ENCODE measurements around the gene SLC17A2. TPM values are rescaled to one million over a fixed set of nuclear protein-coding genes. Genes with fewer than 3 reads are reported as not detected.

The SLC17A2 gene, protein sequence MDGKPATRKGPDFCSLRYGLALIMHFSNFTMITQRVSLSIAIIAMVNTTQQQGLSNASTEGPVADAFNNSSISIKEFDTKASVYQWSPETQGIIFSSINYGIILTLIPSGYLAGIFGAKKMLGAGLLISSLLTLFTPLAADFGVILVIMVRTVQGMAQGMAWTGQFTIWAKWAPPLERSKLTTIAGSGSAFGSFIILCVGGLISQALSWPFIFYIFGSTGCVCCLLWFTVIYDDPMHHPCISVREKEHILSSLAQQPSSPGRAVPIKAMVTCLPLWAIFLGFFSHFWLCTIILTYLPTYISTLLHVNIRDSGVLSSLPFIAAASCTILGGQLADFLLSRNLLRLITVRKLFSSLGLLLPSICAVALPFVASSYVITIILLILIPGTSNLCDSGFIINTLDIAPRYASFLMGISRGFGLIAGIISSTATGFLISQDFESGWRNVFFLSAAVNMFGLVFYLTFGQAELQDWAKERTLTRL
- not detected for polyA plus RNA-seq (2013, experiment 1 of 2; ENCODE audit: insufficient read length)
- not detected for polyA plus RNA-seq (2013, experiment 2 of 2; ENCODE audit: insufficient read length)

DNA sequence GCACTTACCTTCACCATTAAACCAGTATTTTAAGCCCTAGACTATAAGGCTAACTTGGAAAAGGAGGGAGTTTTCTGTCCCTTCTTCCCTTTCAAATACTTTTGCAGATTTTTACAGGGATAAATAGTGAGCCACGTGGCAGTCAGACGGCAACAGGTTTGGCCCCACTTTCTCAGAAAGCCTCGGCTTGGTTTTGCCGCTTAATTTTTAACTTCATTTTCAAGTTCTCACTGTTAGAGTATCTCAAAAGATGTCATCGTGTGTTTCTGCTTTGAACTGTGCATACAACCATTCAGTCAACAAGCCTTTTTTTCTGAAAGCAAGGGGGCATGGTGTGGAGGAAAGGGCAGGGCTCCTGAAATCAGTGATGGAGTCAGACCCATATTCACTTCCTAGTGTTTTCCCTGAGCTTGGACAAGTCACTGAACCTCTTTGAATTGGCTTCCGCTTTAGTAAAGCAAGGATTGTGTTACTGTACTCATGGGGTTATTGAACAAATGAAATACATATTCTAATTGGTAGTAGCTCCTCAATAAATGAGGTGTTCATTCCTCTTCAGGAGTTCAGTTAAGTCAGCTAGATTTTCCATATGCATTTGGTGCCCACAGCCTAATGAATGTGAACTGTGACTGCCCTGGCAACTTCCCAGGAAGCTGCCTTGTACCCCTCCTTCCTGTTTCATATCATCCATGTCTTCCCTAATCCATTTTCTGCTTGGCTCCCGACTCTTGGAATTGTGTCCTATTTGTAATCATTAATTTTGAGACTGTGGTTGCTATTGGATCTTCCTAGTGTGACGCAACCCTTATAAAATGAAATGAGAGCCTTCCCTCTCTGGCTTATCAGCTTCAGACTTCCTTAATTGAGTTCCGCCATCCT lies at the start of gene SLC17A2:
Gene SLC17A2, minus strand, starts transcription at position 160 of the 879 bp plus-strand sequence. CDS start 4,895 bp downstream, outside the sequence.
- no peak for DNase-seq

DNA sequence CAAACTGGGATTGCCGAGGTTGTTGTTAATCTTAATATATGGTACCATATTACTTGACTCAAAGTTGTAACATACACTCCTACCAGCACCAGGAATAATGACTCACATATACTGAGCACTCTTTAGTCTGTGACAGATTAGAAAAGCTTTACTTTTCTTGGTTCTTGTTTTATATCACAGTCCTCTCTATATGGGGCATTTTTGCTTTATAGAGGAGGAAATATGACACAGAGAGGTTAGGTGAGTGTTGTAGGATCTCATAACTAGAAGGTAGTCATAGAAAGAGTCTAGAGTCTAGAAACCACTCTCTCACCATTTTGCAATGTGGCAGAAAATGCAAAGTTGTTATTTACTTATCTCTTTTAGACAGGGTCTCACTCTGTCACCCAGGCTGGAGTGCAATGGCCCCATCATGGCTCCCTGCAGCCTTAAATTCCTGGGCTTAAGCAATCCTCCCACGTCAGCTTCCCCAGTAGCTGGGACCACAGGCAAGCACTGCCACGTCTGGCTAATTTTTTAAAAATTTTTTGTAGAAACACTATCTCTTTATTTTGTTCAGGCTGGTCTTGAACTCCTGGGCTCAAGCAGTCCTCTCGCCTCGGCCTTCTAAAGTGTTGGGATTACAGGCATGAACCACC lies 45.6 kb upstream of the SLC17A2 start:
- DNase-seq = no peak

DNA sequence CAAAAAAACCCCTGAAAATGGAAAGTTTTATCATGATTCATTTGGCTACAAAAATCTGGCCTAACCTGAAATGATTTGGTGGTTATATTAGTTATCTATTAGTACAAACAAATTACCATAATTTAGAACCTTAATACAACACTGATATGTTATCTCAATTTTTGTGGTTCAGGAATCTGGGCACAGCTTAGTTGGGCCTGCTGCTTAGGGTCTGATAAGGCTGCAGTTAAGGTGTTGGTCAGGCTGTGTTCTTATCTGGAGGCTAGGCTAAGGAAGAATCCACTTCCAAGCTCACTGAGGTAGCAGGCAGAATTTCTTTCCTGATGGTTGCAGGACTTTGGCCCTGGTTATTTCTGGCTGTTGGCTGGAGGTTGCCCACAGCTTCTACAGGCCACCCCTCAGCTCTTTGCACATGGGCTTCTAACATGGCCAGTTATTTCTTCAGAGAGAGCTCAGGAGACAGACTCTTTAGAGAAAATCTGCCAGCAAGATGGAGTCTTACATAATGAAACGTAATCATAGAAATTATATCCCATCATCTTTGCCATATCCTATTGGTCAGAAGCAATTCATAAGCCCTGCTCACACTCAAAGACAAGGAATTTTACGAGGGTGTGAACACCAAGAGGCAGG lies 43.5 kb upstream of the SLC17A2 start:
- DNase-seq = no peak

DNA sequence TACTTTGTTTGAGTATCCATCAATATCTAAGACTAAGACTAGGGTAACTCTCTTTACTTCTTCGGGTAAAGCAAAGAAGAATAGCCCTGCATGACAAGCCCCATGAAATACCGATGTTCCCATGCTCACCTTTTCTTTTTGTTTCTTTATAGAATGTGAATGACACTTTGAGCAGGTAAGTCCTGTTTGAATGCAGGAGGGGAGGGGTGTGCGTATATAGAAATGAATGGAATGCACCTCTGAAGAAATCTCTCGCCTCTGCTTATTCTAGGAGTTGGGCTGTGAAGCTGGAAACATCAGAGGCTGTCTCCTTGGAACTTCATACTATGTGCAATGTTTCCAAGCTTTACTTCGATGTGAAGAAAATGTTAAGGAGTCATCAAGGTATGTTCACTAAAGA lies 42.4 kb upstream of the SLC17A2 start:
- no peak for DNase-seq

DNA sequence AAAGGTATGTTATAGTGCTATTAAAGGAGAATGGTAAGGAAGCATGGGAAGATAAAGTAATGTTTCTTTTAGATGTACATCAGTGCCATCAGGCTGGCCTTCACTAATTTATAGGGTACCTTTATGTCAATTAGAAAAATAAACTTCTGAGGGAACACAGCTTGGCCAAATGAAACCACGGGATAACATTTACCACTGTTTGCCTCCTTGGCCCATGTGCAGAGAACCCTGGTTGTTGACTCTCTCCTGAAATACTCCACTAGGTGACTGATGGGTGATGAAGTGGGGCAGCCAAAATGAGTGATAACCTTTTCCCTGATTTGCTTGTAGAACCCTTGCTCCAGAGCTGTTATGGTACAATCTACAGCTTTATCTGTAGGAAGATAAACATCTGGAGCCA lies 41.6 kb upstream of the SLC17A2 start:
- DNase-seq = no peak

DNA sequence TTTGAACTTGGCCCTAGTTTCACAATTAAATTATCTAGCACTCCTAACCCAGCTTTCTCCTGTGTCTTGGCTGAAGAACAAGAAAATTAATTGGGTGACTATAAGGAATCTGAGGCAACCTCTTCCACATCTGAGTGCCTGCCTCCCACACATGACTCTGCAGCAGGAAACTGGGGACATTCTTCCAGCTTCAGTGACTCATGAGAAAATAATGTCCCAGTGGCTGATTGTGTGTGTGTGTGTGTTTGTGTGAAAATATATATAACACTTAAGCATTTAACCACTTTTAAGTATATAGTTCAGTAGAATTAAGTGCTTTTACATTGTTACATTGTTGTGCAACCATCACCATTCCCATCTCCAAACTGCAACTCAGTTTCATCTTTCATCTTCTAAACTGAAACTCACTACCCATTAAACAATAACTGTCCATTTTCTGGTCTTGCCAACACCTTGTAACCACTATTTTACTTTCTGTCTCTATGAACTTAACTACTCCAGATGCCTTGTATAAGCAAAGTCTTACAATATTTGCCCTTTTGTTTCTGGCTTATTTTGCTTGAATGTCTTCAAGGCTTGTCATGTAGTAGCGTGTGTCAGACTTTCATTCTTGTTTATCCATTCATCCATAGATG lies 40.8 kb upstream of the SLC17A2 start:
- DNase-seq = peak; percentile 94

DNA sequence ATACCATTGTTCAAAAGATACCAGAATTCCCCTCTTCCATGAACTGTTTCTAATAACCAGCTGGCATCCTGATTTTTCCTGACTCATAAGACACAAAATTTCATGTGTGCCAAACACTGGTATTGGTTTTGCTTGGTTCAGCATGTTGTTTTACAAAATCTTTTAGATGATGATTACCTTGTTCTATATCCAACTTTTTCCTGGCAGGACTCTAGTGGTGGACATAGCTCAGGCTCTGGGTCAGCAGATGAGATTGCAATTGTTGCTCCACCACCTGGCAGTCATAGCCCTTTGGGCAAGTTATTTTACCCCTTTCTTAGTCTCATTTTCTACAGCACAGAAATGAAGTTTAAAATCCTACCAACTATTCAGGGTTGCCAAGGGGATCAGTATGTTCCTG lies 38.3 kb upstream of the SLC17A2 start:
- no peak for DNase-seq

DNA sequence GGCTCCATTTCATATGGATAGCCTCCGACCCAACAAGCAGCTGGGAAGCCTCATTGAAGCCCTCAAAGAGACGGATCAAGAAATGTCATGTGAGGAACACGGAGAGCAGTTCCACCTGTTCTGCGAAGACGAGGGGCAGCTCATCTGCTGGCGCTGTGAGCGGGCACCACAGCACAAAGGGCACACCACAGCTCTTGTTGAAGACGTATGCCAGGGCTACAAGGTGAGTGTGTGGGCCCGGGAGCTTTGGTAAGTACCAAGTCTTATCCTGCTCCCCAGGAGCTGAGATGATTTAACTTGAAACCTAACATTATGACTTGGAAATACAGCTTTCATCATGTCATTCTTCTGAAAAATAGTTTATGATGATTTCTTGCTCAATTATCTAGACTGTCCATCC lies 36.2 kb upstream of the SLC17A2 start:
- no peak for DNase-seq

DNA sequence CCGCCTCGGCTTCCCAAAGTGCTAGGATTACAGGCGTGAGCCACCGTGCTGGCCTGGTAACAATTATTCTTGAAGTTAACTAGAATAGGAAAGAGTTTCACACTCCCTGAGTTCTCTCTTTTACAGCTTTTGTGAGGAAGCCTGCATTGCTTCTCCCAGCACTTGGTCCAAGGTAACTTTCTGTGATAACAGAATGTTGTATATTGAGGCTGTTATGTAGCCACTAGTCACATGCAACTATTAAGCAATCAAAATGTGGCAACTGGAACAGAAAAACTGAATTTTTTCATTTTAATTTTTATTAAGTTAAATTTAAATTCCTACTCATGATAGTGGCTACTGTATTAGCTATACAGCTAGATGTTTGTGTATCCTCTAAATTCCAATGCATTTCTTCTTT lies 34.6 kb upstream of the SLC17A2 start:
- no peak for DNase-seq

DNA sequence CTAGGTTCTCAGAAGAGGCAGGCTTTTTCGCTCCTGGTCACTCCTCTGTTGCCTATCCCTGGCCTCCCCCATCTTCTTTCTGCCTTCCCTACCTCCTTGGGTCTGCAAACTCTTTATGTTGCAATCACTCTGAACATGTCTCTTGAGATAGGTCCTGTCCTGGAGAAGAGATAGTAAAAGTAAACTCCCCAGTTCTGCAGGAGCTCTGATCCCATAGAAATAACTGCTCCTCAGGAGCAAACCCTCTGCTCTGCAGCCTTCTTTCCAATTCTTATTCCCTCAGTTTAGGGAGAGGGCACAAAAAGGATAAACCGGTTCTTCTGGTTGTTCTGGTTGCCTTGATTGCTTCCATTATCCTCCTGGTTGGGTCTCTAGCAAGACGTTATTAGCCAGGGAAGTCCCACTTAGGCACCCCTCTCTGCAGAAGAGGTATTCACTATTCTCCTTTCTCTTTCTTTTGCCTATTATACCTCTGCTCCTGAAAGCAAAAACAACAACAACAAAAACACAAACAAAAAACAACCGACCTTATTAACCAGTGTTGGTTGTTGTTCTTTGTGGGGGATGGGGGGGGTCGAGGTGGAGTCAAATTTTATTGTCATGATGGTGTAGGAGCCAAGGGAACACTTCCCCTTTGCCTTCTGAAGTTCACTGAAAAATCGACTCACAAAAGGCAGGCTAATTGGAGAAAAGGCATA lies 33.1 kb upstream of the SLC17A2 start:
- peak; percentile 8 for DNase-seq

DNA sequence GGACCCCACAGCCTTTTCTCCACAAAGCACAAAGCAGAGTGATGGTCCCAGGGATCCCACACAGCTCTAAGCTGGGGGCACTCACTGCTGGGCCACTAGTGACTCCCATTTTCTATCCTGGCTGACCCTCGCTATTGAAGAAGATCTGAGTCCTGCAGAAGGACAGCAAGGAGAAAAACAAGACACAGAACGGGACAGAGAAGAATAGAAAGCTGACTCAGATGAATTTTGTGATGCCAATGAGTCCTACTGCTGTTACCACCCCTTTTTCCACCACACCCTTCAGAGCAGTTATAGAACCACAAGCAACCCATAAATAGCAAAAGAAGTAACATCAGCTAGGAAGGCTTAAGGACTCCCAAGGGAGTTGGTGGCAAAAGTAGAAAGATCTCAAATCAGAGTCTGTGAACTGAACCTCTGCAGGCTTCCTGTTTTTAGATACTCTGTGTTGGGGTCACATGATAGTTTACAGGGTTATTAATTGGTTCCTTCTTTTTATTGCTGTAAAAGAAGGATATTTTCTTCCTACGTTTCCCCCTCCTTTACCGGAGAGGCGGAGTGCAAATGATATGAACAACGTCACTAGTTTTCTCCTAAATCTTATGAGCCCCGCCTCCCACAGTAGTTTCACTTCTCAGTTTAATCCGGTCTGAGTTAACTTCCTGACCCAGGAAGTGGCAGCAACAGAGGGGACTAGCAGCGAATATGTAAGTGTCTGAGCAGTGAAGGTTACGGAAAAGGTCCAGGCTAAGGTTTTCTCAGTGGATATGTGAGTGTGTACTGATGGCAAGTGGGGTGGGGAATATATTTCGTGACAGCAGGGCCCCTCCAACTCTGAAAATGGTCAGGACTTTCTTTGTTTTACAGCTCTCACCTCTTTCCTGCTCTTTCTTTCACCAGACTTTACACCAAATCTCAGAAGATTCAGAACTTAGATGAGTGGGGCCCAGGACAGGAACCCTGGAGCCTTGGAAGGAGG lies 31.9 kb upstream of the SLC17A2 start, which contains the start of gene TRIM38:
Gene TRIM38, plus strand, starts transcription at position 654 of the 979 bp plus-strand sequence. CDS start 3,721 bp downstream, outside the sequence.
- peak; percentile 88 for DNase-seq

DNA sequence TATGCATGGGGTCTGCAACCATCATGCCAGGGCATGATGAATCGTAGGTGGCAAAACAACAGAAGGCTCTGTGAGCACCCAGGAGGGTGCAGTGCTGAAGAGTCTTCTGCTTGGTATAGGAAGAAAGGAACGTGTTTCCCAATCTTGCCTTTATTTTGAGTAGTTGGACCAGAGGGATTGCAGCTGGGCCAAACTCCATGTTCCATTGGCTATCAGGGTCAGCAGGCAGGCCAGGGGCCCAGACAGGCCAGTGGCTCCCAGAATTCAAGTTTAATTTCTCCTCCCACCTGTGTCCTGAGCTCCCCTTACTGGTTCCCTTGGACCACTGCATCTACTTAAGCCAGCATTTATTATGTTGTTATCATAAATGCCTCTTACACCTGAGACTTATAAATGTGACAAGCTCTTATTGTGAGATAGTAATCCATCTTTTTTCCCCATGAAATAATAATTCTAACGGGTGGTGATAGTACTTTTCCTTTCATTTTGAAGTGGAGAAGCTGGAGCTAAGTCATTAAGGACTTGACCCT lies 31.2 kb upstream of the SLC17A2 start:
- DNase-seq = no peak

DNA sequence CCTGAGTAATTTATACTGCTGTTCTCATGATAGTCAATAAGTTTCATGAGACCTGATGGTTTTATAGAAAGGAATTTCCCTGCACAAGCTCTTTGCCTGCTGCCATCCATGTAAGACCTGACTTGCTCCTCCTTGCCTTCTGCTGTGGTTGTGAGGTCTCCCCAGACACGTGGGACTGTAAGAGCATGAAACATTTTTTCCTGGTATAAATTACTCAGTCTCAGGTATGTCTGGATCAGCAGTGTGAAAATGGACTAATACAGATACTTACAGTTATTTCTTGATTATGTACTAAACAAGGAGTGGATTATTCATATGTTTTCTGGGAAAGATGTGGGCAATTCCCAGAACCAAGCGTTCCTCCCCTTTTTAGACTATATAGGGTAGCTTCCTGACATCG lies 30.2 kb upstream of the SLC17A2 start:
- no peak for DNase-seq

DNA sequence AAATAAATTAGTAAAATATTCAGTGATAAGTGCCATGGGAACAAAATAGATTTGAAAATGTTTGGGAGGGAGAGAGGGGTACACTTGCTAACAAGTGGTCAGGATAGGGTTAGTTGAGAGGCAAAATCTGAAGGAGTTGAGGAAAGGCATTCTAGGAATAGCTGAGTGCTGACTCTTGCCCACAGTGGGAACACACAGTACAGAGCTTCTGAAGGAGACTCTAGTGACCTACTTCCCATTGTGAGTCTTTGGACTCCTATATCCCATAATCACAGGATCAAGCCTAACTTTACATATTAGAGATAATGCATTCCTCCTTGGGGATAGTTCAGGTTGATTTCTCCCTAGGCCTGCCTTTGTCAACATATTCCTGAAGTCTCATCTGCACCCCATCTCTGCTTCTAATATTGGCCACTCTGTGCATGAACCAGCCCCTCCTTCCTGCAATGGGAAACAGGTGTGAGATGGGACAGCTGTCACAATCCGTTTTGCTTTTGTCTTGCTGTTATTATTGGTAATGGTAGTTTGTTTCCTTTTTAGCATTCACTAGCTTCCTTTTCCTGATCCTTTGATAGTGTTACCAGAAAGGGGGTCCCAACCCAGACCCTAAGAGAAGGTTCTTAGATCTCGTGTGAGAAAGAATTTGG lies 29.5 kb upstream of the SLC17A2 start:
- no peak for DNase-seq

DNA sequence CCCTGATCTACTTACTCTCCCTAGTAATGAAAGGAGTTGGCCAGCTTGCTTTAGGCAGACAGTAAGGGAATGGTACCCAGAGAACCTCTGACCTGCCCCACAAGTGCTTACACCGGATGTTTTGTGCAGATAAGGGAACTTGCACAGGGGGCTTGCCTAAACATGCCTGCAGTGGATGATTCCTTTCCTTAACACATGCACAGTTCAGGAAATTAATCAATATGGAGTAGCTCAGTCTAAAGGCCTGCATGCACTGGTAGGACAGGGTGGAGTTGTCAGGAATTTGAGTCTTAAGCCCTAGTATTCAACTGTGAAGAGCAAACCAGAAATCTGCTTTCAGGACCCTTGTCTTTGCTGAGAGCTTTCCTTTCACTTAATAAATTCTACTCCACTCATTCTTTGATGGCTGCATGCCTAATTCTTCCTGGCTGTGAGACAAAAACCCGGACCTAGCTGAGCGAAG lies 28.2 kb upstream of the SLC17A2 start:
- no peak for DNase-seq

DNA sequence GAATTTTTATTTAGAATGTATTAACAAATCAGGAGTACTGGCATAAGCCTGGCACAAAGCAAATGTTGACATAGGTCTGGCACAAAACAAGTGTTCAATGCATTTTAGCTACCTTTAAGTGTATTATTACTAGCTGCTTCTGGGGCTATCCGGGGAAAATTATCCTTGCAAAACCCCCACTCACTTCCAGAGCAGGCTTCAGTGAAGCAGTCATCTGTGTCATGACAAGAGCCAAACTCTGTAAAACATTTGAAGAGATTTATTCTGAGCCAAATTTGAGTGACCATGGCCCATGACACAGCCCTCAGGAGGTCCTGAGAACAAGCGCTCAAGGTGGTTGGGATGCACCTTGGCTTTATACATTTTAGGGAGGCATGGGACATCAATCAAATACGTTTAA lies 25.7 kb upstream of the SLC17A2 start:
- no peak for DNase-seq

DNA sequence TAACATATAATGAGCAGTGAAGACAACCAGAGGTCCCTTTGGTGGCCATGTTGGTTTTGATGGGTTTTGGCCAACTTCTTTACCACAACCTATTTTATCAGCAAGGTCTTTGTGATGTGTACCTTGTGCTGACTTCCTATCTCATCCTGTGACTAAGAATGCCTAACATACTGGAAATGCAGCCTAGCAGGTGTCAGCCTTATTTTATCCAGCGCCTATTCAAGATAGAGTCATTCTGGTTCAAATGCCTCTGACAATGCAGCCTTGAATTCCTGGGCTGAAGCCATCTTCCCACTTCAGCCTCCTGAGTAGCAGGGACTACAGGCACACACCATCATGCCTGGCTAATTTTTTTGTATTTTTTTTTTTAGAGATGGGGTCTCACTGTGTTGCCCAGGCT lies 24.3 kb upstream of the SLC17A2 start:
- no peak for DNase-seq

DNA sequence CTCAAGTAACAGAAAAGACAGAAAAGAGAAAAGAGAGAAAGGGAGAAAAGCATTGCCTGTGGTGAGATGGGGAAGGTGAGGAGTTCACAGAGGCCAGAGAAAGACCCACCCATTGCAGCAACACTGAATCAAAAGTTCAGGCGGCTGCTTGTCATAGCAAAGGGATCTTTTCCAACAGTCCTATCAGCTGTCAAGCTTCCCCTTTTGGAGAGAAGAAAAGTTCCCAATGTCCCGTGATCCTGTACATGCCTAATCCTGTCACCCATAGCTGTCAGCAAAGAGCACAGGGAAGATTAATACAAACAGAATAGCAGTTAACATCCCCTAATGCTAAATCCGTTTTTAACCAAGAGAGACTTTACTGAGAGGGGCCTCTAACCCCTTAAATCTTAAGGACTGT lies 23.2 kb upstream of the SLC17A2 start:
- DNase-seq = no peak

DNA sequence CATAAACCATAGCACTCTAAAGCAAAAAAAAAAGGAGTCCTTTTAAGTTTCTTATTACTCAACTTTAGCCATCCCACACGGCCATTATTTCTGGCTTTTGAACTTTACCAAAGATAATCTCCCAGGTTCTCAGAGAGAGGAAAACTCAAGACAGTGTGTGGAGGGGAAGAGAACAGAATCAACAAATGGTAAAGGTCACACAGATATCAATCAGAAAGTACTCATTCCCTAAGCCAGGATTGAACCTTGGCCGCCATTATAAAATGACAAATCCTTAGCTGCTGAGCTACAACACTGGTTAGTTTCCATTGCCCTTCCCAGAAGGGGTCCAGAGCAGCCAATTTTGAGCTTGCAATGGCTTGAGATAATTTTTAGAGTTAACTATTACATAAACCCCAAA lies 22.0 kb upstream of the SLC17A2 start:
- no peak for DNase-seq

All from fibroblast of skin of abdomen (primary cell).